Kidney (tissue), 14 donors: Measurements from ENCODE around the gene CNKSR1. TPM values are rescaled to one million over a fixed set of nuclear protein-coding genes. Genes with fewer than 3 reads are reported as not detected.

Experiments
- DNase-seq, 5 donors: peaks; one replicate each; pipeline ENCODE4 v3.0.0-alpha.2; 2013 to 2020
- FAIRE-seq: peaks from 2 replicates; lab custom pipeline; 2012; peaks lifted over from hg19 to GRCh38; lab: Jason Lieb, UNC
- H3K27ac ChIP-seq, 2 donors: one replicate each; pipeline ENCODE4 v1.7.0; 2013; ENCODE audit warnings: low read depth in 2 of 2, low read length in 2 of 2, inconsistent platforms in 1 of 2
- H3K27me3 ChIP-seq: one replicate; pipeline ENCODE4 v1.7.1; 2013; ENCODE audit warnings: low read length, inconsistent platforms; ENCODE audit not compliant: control insufficient read depth, insufficient read depth
- H3K36me3 ChIP-seq, 3 donors: one replicate each; pipeline versions ENCODE4 v1.7.0 to v1.7.1; 2013; ENCODE audit warnings: low read length in 3 of 3, control low read depth in 1 of 3, inconsistent platforms in 1 of 3; ENCODE audit not compliant: insufficient read depth in 3 of 3, control insufficient read depth in 2 of 3
- H3K4me1 ChIP-seq, 3 donors: one replicate each; pipeline versions ENCODE4 v1.7.0 to v1.7.1; 2013; ENCODE audit warnings: low read length in 3 of 3, inconsistent platforms in 1 of 3, low read depth in 1 of 3; ENCODE audit not compliant: control insufficient read depth in 2 of 3, insufficient read depth in 2 of 3
- H3K4me3 ChIP-seq, 3 donors: one replicate each; pipeline versions ENCODE4 v1.7.0 to v1.8.1; 2013; ENCODE audit warnings: low read length in 3 of 3, control low read depth in 1 of 3, inconsistent platforms in 1 of 3
- H3K9ac ChIP-seq, 3 donors: one replicate each; pipeline versions ENCODE4 v1.7.0 to v1.7.1; 2013; ENCODE audit warnings: low read length in 3 of 3, control low read depth in 1 of 3, inconsistent platforms in 1 of 3
- H3K9me3 ChIP-seq, 3 donors: one replicate each; pipeline versions ENCODE4 v1.7.0 to v1.7.1; 2013; ENCODE audit warnings: low read length in 3 of 3, control low read depth in 1 of 3, inconsistent platforms in 1 of 3; ENCODE audit not compliant: control insufficient read depth in 2 of 3, insufficient read depth in 1 of 3
- intact Hi-C: fragments of 100-400 bp; cut with DNase I; formaldehyde crosslinking; loops from one replicate; pipeline ENCODE4 v1.11.1; 2022
- polyA plus RNA-seq: library from polyadenylated mRNA; stranded (reverse); fragments of 350-450 nt; fragmentation: Illumina TruSeq; extraction: RNeasy Lipid Tissue Mini Kit (QIAGEN cat#74804); gene quantifications from one replicate; pipeline ENCODE4 v1.2.3, GENCODE V29; 2014; ENCODE audit warnings: low read depth, low replicate concordance; ENCODE audit not compliant: insufficient read depth
- total RNA-seq: library from RNA; stranded (reverse); fragmentation: NEBNext Ultra II Directional; extraction: Animal tissue kit (Norgen Biotek cat#: 25700); gene quantifications from one replicate; pipeline ENCODE4 v1.2.1, GENCODE V29; 2021
- TF ChIP-seq, protein P1 (sequence below): IDR thresholded peaks from 3 replicates; pipeline ENCODE4 v1.5.1; 2012; ENCODE audit warnings: mild to moderate bottlenecking, moderate library complexity, borderline replicate concordance; ENCODE audit not compliant: insufficient read depth; ENCODE audit errors: extremely low read depth
- donor health status: control.
- donor health status: control.
- donor health status: control.
- donor health status: control.
- donor health status: control.
- donor health status: DM: yes; HTN: yes; CAD: no.
- donor health status: Normal renal cell carcinoma (clear cell type).

CNKSR1 gene
- total and polyA plus RNA-seq, 2 donors from 2014 or later = 8.8 to 19.7 TPM

- no peaks in the 10 kb centered on the region for H3K27me3 ChIP-seq
- H3K36me3 ChIP-seq = peaks cover 0 to 3% (median 0%) of the 10 kb centered on the region in 3 donors
- peak in 4 of 5 donors; percentile 59 to 86 (median 76) for DNase-seq
- H3K27ac ChIP-seq = peak within 1 kb of the TSS; percentile 33 to 67
- TF ChIP-seq, protein P1, sequence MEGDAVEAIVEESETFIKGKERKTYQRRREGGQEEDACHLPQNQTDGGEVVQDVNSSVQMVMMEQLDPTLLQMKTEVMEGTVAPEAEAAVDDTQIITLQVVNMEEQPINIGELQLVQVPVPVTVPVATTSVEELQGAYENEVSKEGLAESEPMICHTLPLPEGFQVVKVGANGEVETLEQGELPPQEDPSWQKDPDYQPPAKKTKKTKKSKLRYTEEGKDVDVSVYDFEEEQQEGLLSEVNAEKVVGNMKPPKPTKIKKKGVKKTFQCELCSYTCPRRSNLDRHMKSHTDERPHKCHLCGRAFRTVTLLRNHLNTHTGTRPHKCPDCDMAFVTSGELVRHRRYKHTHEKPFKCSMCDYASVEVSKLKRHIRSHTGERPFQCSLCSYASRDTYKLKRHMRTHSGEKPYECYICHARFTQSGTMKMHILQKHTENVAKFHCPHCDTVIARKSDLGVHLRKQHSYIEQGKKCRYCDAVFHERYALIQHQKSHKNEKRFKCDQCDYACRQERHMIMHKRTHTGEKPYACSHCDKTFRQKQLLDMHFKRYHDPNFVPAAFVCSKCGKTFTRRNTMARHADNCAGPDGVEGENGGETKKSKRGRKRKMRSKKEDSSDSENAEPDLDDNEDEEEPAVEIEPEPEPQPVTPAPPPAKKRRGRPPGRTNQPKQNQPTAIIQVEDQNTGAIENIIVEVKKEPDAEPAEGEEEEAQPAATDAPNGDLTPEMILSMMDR = no peak
- peaks cover 0 to 10% (median 5%) of the 10 kb centered on the region in 3 donors for H3K4me1 ChIP-seq
- no peaks in the 10 kb centered on the region for H3K9me3 ChIP-seq
- peak within 1 kb of the TSS in 2 of 3 donors; percentile 68 to 91 for H3K9ac ChIP-seq
- intact Hi-C loops = no loop called here
- peak within 1 kb of the TSS; percentile 81 to 95 (median 83) for H3K4me3 ChIP-seq
- FAIRE-seq = no peak
Observed at GRCh38 chr1:26168410-26169197, 8.7 kb upstream of the CNKSR1 start, which contains the start of gene C1orf232. TSS of gene C1orf232 (minus strand) at chr1:26168963. CDS start at chr1:26168499, 464 bp downstream.

DNA sequence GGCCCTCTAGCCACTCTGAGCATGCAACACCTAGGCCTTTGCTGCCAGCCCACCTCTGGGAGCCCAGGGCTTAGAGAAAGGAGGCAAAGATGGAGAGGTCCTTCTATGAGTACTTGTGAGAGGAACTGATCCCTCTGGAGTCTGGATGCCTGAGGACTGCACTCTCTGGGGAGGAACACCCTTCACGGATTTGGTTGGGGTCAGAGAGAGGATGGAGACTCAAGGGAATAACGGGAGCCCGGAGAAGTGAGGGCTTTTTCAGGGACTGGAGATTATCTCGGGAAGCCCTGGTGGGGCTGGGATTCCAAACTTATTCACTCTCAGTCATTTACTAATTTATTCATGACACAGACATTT lies 8.1 kb upstream of the CNKSR1 start:
- peaks cover 0 to 10% (median 5%) of the 10 kb centered on the region in 3 donors for H3K4me1 ChIP-seq
- FAIRE-seq (no peak), DNase-seq (peak in 1 of 5 donors; percentile 54)
- H3K27ac ChIP-seq = peak overlapping the region in 1 of 2 donors; percentile 23
- H3K4me3 ChIP-seq = peak overlapping the region in 1 of 3 donors; percentile 95
- H3K27me3 ChIP-seq = no peaks in the 10 kb centered on the region
- peaks cover 0 to 3% (median 0%) of the 10 kb centered on the region in 3 donors for H3K36me3 ChIP-seq
- intact Hi-C loops = no loop called here
- peak overlapping the region in 2 of 3 donors; percentile 13 to 91 for H3K9ac ChIP-seq
- no peaks in the 10 kb centered on the region for H3K9me3 ChIP-seq
- TF ChIP-seq, protein P1 = no peak

DNA sequence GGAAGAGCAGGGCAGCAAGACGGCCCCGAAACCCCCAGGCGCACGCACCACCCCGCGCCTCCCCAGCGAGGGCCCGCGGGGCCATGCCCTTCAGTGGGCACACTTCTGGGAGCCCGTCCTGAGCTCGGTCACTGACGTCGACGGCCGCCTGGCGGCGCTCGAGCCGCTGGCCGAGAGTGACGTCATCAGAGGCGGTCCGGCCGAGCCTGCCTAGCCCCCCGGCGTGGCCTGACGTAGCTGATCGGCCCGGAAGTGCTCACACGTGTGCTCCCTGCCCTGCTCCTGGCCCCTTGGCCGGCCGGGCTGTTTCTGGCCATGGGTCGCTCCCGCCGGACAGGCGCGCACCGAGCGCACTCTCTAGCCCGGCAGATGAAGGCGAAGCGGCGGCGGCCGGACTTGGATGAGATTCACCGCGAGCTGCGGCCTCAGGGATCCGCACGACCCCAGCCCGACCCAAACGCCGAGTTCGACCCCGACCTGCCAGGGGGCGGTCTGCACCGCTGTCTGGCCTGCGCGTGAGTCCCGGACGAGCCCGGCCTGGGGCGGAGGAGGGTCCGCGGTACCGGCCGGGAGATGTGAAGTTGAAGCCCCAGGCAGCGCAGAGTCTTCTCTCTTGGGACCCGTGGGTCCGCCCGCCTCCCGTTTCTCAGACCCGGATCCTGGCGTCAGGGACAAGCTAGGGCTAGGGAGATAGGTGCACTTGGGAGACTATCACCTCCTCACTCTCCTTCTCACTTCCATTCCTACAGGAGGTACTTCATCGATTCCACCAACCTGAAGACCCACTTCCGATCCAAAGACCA lies 7.4 kb upstream of the CNKSR1 start, which contains the start of gene ZNF593:
Gene ZNF593 (plus strand): TSS at position 240 of the 803 bp plus-strand sequence. CDS start 76 bp downstream, at position 316.
- no peaks in the 10 kb centered on the region for H3K9me3 ChIP-seq
- TF ChIP-seq, protein P1 = peak; percentile 96
- H3K4me1 ChIP-seq = peaks cover 0 to 6% (median 5%) of the 10 kb centered on the region in 3 donors
- peak within 1 kb of the TSS; percentile 81 to 95 (median 83) for H3K4me3 ChIP-seq
- H3K27me3 ChIP-seq = no peaks in the 10 kb centered on the region
- H3K27ac ChIP-seq = peak within 1 kb of the TSS; percentile 33 to 67
- peaks cover 0 to 3% (median 0%) of the 10 kb centered on the region in 3 donors for H3K36me3 ChIP-seq
- peak within 1 kb of the TSS; percentile 68 to 91 (median 70) for H3K9ac ChIP-seq
- intact Hi-C loops = no loop called here
- DNase-seq (peak; percentile 92 to 98 (median 96)), FAIRE-seq (peak; percentile 38)
